H1 (cell line): ENCODE data around the gene TSHZ2. TPM values are rescaled to one million over a fixed set of nuclear protein-coding genes. Genes with fewer than 3 reads are reported as not detected.

Experiments
- CTCF ChIA-PET: fragments of 300-600 bp; sonication (Branson Sonifier 250); formaldehyde crosslinking; loops from one replicate; lab custom pipeline; 2021; ENCODE audit not compliant: partially characterized antibody; lab: Charles Lee
- POLR2A ChIA-PET: fragments of 300-600 bp; sonication (Branson Sonifier 250); formaldehyde crosslinking; loops from one replicate; lab custom pipeline; 2021; ENCODE audit warnings: inconsistent platforms; ENCODE audit not compliant: partially characterized antibody; lab: Charles Lee
- DNase-seq, 2 experiments: peaks; one replicate each; pipeline versions ENCODE4 v3.0.0 to v3.0.0-alpha.2; 2010 to 2022; ENCODE audit warnings: low spot score in 2 of 2, low read depth in 1 of 2, mixed read lengths in 1 of 2
- FAIRE-seq: peaks from 2 replicates; lab custom pipeline; 2011; peaks lifted over from hg19 to GRCh38; lab: Jason Lieb, UNC
- H2AFZ ChIP-seq: 2 replicates; pipeline ENCODE4 v1.8.1; 2012; ENCODE audit warnings: low read length, inconsistent platforms
- H2AK5ac ChIP-seq: 2 replicates; pipeline ENCODE4 v1.6.1; 2013; ENCODE audit warnings: low read depth, low read length
- H2BK120ac ChIP-seq: replicated peaks from 2 replicates; pipeline ENCODE3; 2013; ENCODE audit warnings: low read depth, low read length, inconsistent platforms
- H2BK12ac ChIP-seq: 2 replicates; pipeline ENCODE4 v1.6.1; 2013; ENCODE audit warnings: low read depth, low read length
- H2BK15ac ChIP-seq: 2 replicates; pipeline ENCODE4 v1.6.1; 2013; ENCODE audit warnings: low read length
- H2BK20ac ChIP-seq: 2 replicates; pipeline ENCODE4 v1.6.1; 2013; ENCODE audit warnings: low read length
- H2BK5ac ChIP-seq: 2 replicates; pipeline ENCODE4 v1.6.1; 2013; ENCODE audit warnings: low read depth, low read length
- H3K14ac ChIP-seq: 2 replicates; pipeline ENCODE4 v1.6.1; 2013; ENCODE audit warnings: inconsistent platforms; ENCODE audit not compliant: insufficient read length
- H3K18ac ChIP-seq: 2 replicates; pipeline ENCODE4 v1.6.1; 2013; ENCODE audit warnings: low read length; ENCODE audit errors: extremely low read depth
- H3K23ac ChIP-seq: 2 replicates; pipeline ENCODE4 v1.6.1; 2013; ENCODE audit warnings: inconsistent platforms; ENCODE audit not compliant: insufficient read length
- H3K23me2 ChIP-seq: 2 replicates; pipeline ENCODE4 v1.6.1; 2013; ENCODE audit warnings: low read depth, low read length
- H3K27ac ChIP-seq: 2 replicates; pipeline ENCODE4 v1.6.1; 2011; ENCODE audit warnings: low read depth, low read length, inconsistent platforms
- H3K27me3 ChIP-seq, 4 experiments: replicated peaks in 1 of 4; 1 replicate in 1 of 4; 2 replicates in 3 of 4; pipeline versions ENCODE4 v1.6.1 to v1.8.1; 2011 to 2013; ENCODE audit warnings: low read length in 3 of 4, mild to moderate bottlenecking in 3 of 4, inconsistent platforms in 2 of 4, mixed read lengths in 2 of 4, moderate library complexity in 1 of 4; ENCODE audit not compliant: control insufficient read depth in 3 of 4, insufficient read depth in 3 of 4; ENCODE audit errors: extremely low read depth in 1 of 4
- H3K36me3 ChIP-seq, 4 experiments: 2 replicates each; pipeline versions ENCODE4 v1.6.1 to v1.8.1; 2011 to 2013; ENCODE audit warnings: mild to moderate bottlenecking in 4 of 4, low read length in 3 of 4, moderate library complexity in 2 of 4, control low read depth in 1 of 4, inconsistent platforms in 1 of 4; ENCODE audit not compliant: insufficient read depth in 4 of 4, control insufficient read depth in 2 of 4
- H3K4ac ChIP-seq: replicated peaks from 2 replicates; pipeline ENCODE3; 2013; ENCODE audit warnings: low read length, low read depth, mixed read lengths, inconsistent platforms; ENCODE audit not compliant: insufficient read length
- H3K4me1 ChIP-seq, 4 experiments: replicated peaks in 1 of 4; 1 replicate in 1 of 4; 2 replicates in 3 of 4; pipeline versions ENCODE4 v1.6.1 to v1.8.1; 2011 to 2013; ENCODE audit warnings: low read length in 3 of 4, inconsistent platforms in 2 of 4, mixed read lengths in 1 of 4; ENCODE audit not compliant: insufficient read depth in 4 of 4, control insufficient read depth in 3 of 4
- H3K4me2 ChIP-seq, 2 experiments: 2 replicates each; pipeline versions ENCODE4 v1.6.1 to v1.8.1; 2011 to 2013; ENCODE audit warnings: low read depth in 2 of 2, low read length in 2 of 2, control low read depth in 1 of 2, inconsistent platforms in 1 of 2, mild to moderate bottlenecking in 1 of 2; ENCODE audit not compliant: insufficient read depth in 1 of 2
- H3K4me3 ChIP-seq, 4 experiments: fragments of 200-600, 300-600 bp in 1 of 4; sonication (generic), shearing (Covaris generic), sonication (Bioruptor Twin) in 1 of 4; 2 replicates each; pipeline versions ENCODE4 v1.5.1 to v1.8.1; 2011 to 2016; ENCODE audit warnings: low read length in 4 of 4, low read depth in 3 of 4, control low read depth in 2 of 4, inconsistent platforms in 2 of 4, mild to moderate bottlenecking in 2 of 4, mixed read lengths in 1 of 4, moderate library complexity in 1 of 4; ENCODE audit not compliant: insufficient read depth in 2 of 4; ENCODE audit errors: extremely low read depth in 1 of 4
- H3K56ac ChIP-seq: replicated peaks from 2 replicates; pipeline ENCODE3; 2013; ENCODE audit warnings: low read depth, mild to moderate bottlenecking, mixed read lengths, low read length, inconsistent platforms; ENCODE audit not compliant: insufficient read length
- H3K79me1 ChIP-seq: 2 replicates; pipeline ENCODE4 v1.6.1; 2013; ENCODE audit warnings: low read depth, low read length, control low read depth
- H3K79me2 ChIP-seq, 2 experiments: 2 replicates each; pipeline versions ENCODE4 v1.6.1 to v1.8.1; 2012 to 2013; ENCODE audit warnings: low read length in 2 of 2, mild to moderate bottlenecking in 2 of 2, inconsistent platforms in 1 of 2; ENCODE audit not compliant: insufficient read depth in 2 of 2, control insufficient read depth in 1 of 2
- H3K9ac ChIP-seq, 4 experiments: replicated peaks in 1 of 4; 1 replicate in 1 of 4; 2 replicates in 3 of 4; pipeline versions ENCODE4 v1.6.1 to v1.8.1; 2011 to 2013; ENCODE audit warnings: low read depth in 3 of 4, low read length in 3 of 4, control low read depth in 2 of 4, mild to moderate bottlenecking in 2 of 4, moderate library complexity in 2 of 4, inconsistent platforms in 1 of 4; ENCODE audit errors: extremely low read depth in 1 of 4
- H3K9me3 ChIP-seq, 2 experiments: 2 replicates each; pipeline versions ENCODE4 v1.6.1 to v1.8.1; 2012 to 2013; ENCODE audit warnings: mild to moderate bottlenecking in 2 of 2, moderate library complexity in 2 of 2, control low read depth in 1 of 2, inconsistent platforms in 1 of 2, low read depth in 1 of 2, low read length in 1 of 2, mixed read lengths in 1 of 2; ENCODE audit not compliant: insufficient read depth in 2 of 2
- H4K20me1 ChIP-seq, 2 experiments: replicated peaks in 1 of 2; 2 replicates each; pipeline versions ENCODE3 to v1.8.1; 2011 to 2013; ENCODE audit warnings: inconsistent platforms in 2 of 2, low read length in 2 of 2, mild to moderate bottlenecking in 1 of 2; ENCODE audit not compliant: insufficient read depth in 2 of 2, control insufficient read depth in 1 of 2
- H4K5ac ChIP-seq: 2 replicates; pipeline ENCODE4 v1.6.1; 2013; ENCODE audit warnings: low read length, low read depth, mixed read lengths, inconsistent platforms; ENCODE audit not compliant: insufficient read length
- H4K8ac ChIP-seq: 2 replicates; pipeline ENCODE4 v1.8.0; 2013; ENCODE audit warnings: mild to moderate bottlenecking, moderate library complexity, low read length, inconsistent platforms; ENCODE audit not compliant: insufficient read depth; ENCODE audit errors: extremely low read depth
- H4K91ac ChIP-seq: replicated peaks from 2 replicates; pipeline ENCODE3; 2013; ENCODE audit warnings: low read length, mixed read lengths, inconsistent platforms; ENCODE audit not compliant: insufficient read length
- CREB1 ChIP-seq: IDR thresholded peaks from 2 replicates; pipeline ENCODE4 v1.6.1; 2012; ENCODE audit warnings: inconsistent platforms
- CTBP2 ChIP-seq: IDR thresholded peaks from 2 replicates; pipeline ENCODE4 v1.7.0; 2011; ENCODE audit warnings: borderline replicate concordance, mild to moderate bottlenecking, moderate library complexity, mixed read lengths, low read length; ENCODE audit not compliant: insufficient read depth, insufficient read length
- EZH2 ChIP-seq: fragments of 200-600 bp; sonication (generic); IDR thresholded peaks from 2 replicates; pipeline ENCODE4 v1.7.1; 2012; ENCODE audit warnings: low read depth, mild to moderate bottlenecking, moderate library complexity, low read length, inconsistent platforms; ENCODE audit not compliant: severe bottlenecking
- KDM5A ChIP-seq: fragments of 200-600 bp; IDR thresholded peaks from 2 replicates; pipeline ENCODE4 v1.7.1; 2012; ENCODE audit warnings: mild to moderate bottlenecking, low read length, inconsistent platforms, mixed read lengths
- MAFK ChIP-seq: IDR thresholded peaks from 2 replicates; pipeline ENCODE4 v1.6.1; 2012; ENCODE audit warnings: low read depth, mild to moderate bottlenecking, improper control_type of control experiment, low read length
- POLR2AphosphoS5 ChIP-seq: IDR thresholded peaks from 2 replicates; pipeline ENCODE4 v1.6.1; 2011; ENCODE audit warnings: low read depth, low read length
- SP2 ChIP-seq: IDR thresholded peaks from 2 replicates; pipeline ENCODE4 v1.6.1; 2012; ENCODE audit warnings: mild to moderate bottlenecking, low read length, inconsistent platforms
- TBP ChIP-seq: IDR thresholded peaks from 2 replicates; pipeline ENCODE4 v1.6.1; 2011; ENCODE audit warnings: low read depth, low read length, improper control_type of control experiment
- ZNF274 ChIP-seq: IDR thresholded peaks from 2 replicates; pipeline ENCODE4 v1.7.0; 2012; ENCODE audit warnings: low read length, borderline replicate concordance; ENCODE audit errors: extremely low read depth
- WGBS, 2 experiments: shearing (Covaris generic) in 1 of 2; methylation state at CpG; one replicate each; pipeline versions ENCODE4 v1.1.6 to v1.1.7; 2013 to 2015; ENCODE audit warnings: low lambda C conversion rate in 2 of 2, mixed read lengths in 2 of 2, inconsistent platforms in 1 of 2, low coverage in 1 of 2, missing lambda C conversion rate in 1 of 2; ENCODE audit not compliant: insufficient replicate concordance in 2 of 2, insufficient coverage in 1 of 2, insufficient read length in 1 of 2; ENCODE audit errors: extremely low coverage in 1 of 2, missing lambda C conversion rate in 1 of 2; 5-methylcytosine and 5-hydroxymethylcytosine counted together
- polyA plus RNA-seq, 7 experiments: library from polyadenylated mRNA; depleted of rRNA in 3 of 7; stranded (reverse) in 5 of 7; unstranded in 2 of 7; fragments of >200 nt in 5 of 7; fragments of 200-250 nt in 2 of 7; gene quantifications; 1 replicate in 5 of 7; 2 replicates in 1 of 7; 4 replicates in 1 of 7; pipeline versions ENCODE4 v1.2.1 to v1.2.3, GENCODE V29; 2011 to 2013; ENCODE audit warnings: missing spikeins in 2 of 7, mixed read lengths in 2 of 7
- total RNA-seq: library from RNA; stranded (reverse); fragmentation: NEBNext Ultra II Directional; extraction: Animal tissue kit (Norgen Biotek cat#: 25700); gene quantifications from 2 replicates; pipeline ENCODE4 v1.2.1, GENCODE V29; 2021
- TF ChIP-seq, protein P1 (sequence below): IDR thresholded peaks from 2 replicates; pipeline ENCODE4 v1.6.1; 2012; ENCODE audit warnings: inconsistent platforms

Gene TSHZ2
- total and polyA plus RNA-seq, 2 of the 8 experiments (the other 6 are each of a cell fraction or from before 2014, with no cell fraction given) = 0.14 to 0.30 TPM

DNA sequence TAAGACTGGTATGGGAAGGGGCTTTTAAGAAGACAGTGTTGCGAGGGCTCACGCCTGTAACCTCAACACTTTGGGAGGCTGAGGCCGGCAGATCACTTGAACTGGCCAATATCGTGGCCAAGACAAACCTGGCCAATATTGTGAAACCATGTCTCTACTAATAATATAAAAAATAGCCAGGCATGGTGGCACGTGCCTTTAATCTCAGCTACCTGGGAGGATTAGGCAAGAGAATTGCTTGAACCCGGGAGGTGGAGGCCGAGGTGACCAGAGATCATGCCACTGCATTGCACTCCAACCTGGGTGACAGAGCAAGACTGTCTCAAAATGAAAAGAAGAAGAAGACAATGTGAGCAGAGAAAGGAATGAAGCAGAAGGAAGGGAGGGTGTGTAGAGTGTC lies 242.2 kb downstream of the TSHZ2 start:
- H2BK120ac ChIP-seq = no peak overlapping the region
- no peak for DNase-seq
- WGBS, 2 experiments = 90% methylated on average over 7 of the region's 7 CpGs; no CpG with 5 or more reads in 1 of the 2 experiments
- TF ChIP-seq EZH2 (no peak), KDM5A (no peak), CTBP2 (no peak), TBP (no peak), POLR2AphosphoS5 (no peak), ZNF274 (no peak), SP2 (no peak), MAFK (no peak), CREB1 (no peak)
- TF ChIP-seq, protein P1, sequence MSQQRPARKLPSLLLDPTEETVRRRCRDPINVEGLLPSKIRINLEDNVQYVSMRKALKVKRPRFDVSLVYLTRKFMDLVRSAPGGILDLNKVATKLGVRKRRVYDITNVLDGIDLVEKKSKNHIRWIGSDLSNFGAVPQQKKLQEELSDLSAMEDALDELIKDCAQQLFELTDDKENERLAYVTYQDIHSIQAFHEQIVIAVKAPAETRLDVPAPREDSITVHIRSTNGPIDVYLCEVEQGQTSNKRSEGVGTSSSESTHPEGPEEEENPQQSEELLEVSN = no peak
- TF ChIP-seq, all 59 proteins: peak for 0
- Histone ChIP-seq H3K9me3 (no peaks in the 10 kb centered on the region), H2AFZ (no peak overlapping the region), H4K5ac (no peak overlapping the region), H4K8ac (no peak overlapping the region), H3K23ac (no peak overlapping the region), H4K20me1 (no peaks in the 10 kb centered on the region), H3K27ac (no peak overlapping the region), H3K56ac (no peak overlapping the region), H2BK20ac (no peak overlapping the region), H3K79me2 (no peaks in the 10 kb centered on the region), H3K4me3 (no peak overlapping the region), H2BK12ac (no peak overlapping the region), H2AK5ac (no peak overlapping the region), H3K27me3 (peaks cover 0 to 4% (median 0%) of the 10 kb centered on the region in 4 experiments; a peak in 3 of 7 replicates), H3K79me1 (no peaks in the 10 kb centered on the region), H3K18ac (no peak overlapping the region), H3K4me1 (peaks cover 0 to 7% (median 4%) of the 10 kb centered on the region in 4 experiments; a peak in 6 of 7 replicates), H4K91ac (no peak overlapping the region), H3K4me2 (no peak overlapping the region), H3K14ac (no peak overlapping the region), H3K4ac (no peak overlapping the region), H3K9ac (no peak overlapping the region), H2BK15ac (no peak overlapping the region), H3K23me2 (no peaks in the 10 kb centered on the region), H3K36me3 (no peaks in the 10 kb centered on the region), H2BK5ac (no peak overlapping the region)
- FAIRE-seq = no peak
- CTCF ChIA-PET = no interaction called here
- POLR2A ChIA-PET = no interaction called here
